HG02610 (cell line): ENCODE measurements around the gene NRG3.

Experiments
- ATAC-seq: cut with Tn5 transposase; IDR thresholded peaks from one replicate; pipeline ENCODE4 v1.9.1; 2021; ENCODE audit warnings: mild to moderate bottlenecking, moderate library complexity; ENCODE audit not compliant: unreplicated experiment

Gene NRG3

DNA sequence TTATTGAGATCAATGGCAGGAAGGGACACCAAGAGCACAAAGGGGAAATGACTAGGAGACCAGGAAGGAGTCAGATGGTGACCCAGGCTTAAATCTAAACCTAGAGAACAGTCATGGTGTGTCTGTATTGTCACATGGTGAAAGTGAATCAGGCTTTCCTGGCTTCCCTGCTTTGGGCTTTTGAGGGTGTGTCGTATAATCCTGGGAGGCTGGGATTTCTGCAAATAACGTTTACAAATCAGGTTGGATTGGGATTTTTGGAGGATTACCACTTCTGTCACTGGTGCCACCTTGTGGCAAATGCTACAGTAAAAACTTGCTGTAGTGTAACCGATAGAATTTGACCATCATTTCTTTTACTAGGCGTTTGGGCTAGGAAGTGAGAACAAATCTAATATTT lies 502.6 kb downstream of the NRG3 start:
- ATAC-seq: no peak

DNA sequence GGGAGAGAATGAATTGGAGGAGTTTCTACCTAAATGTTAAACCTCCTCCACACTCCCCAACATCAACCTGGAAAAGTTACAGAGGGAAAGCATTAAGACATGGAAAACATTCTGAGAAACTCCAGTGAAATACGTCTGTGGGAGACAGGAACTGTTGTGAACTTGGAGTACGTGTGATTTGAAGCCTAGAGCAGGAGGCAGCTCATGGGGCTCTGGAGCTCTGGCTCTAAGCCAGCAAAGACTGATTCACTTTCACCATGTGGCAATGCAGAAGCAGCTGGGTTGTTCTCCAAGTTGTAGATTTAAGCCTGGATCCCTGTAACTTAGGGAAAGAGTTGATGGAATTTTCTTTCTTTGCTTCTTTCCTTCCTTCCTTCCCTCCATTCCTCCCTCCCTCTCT lies 503.2 kb downstream of the NRG3 start:
- no peak for ATAC-seq

DNA sequence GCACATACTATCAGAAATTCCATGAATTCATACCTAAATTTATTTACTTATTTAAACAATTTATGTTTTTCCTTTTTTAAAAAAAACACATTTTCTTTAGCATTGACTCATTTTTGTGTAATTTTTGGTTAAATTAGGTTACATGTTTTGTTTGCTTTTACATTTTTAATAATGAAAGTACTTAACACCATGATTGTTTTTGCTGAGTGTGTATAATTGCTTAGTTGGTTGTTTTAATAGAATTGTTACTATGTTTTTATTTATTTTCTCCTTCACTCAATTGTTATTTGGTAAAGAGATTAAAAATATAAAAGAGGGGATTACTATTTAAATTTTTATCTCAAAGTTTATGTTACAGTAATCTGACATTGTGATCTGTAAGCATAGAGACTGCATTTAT lies 508.4 kb downstream of the NRG3 start:
- no peak for ATAC-seq

DNA sequence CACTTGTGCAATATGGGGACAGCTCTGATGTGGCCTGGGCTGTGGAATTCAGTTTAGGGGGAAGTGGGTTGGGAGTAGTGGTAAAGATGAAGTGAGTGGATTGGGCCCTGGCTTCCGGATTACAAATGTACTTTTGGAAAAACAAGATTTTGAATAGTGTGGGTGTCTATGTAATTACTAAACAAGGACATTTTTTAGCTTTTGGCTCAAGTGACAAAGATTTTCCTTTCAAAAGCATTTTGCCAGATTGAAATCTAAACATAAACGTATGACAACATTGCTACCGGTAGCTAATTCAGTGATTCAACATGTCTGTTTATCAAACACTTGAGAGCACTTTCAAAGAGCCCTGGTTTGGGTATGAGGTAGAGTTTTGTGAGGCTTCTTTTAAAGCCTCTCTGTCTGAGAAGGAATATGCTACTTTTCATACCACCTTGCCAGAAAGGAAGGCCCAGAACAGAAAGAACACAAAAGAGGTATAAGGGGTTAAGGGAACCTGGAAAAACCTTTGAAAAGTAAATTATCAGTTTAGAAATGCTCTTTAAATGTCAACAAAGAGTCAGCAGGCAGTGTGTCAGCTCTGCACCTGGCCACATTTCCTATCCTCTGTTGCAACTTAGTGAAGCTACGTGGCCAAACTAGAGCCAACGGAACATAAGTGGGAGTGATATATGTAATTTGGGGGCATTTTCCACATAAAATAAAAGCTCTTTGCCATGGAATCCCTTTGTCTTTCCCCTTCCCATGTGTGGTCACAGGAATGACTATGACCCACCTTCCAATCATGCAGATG lies 516.1 kb downstream of the NRG3 start:
- no peak for ATAC-seq

DNA sequence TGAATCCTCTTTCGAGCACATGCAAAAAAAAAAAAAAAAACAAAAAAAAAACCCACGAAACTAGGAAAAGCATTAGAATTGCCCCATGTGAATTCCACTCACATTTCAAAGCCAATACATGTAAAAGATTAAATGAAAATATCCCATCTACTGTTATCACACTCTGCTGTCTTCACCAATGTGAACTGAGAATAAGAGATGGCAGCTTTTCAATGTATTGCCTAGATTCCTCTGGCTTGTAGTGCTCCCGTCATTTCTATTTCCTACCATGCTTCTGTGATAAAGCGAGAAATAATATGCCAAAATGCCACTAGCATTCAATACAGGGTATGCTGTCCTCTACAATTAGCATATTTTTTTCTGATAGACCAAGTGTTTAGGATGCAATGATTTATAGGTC lies 517.0 kb downstream of the NRG3 start:
- ATAC-seq: no peak

DNA sequence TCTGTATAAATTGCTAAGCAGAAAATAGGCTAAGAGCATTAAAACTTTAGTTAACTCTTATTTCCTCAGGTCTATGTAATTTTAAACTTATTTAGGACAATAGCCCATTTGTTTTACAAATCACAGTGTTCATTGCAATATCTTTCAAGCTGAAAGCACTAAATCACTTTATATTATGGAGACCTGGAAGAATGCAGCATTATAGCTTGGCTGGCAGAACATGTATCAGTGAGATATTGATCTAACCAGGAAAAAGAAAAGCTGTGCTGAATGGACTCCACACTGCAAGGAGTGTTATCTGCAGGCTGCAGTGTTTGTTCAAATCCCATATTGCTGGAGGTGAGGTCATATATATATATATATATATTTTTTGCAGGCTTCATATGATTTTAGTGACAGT lies 517.5 kb downstream of the NRG3 start:
- no peak for ATAC-seq

DNA sequence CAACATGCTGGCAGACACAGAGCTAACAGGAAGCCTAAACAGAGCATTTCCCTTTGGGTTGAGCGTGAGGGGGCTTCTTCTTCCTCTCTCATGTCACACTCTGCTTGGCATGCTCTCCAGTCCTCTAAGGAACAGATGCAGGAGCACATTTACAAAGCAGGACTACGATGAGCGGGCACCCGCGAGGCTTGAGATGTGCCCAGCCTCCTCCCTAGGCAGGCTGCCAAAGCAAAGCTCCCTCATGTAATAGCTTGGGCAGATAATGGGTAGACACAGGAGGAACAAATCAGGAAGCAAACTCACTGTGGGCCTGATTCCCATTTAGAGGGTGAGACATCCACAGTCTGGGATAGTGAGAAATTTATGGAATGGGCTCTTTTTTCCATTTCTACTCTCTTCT lies 519.1 kb downstream of the NRG3 start:
- no peak for ATAC-seq

DNA sequence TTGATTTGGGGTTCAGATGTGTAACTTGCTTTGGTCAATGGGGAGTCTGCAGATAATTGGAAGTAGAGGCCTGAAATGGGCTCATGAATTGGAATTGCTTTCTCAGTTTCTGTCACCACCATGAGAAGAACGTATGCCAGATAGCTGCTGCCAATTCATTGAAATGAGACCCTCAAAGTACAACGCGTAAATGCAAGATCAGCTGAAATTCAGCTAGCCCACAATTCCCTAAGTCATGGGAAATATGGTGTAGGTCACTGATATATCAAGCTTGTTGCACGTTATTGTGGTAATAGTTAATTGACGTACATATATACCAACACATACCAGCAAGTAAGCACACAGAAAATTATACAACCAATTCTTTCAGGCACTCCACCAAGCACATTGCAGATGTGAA lies 520.0 kb downstream of the NRG3 start:
- no peak for ATAC-seq

DNA sequence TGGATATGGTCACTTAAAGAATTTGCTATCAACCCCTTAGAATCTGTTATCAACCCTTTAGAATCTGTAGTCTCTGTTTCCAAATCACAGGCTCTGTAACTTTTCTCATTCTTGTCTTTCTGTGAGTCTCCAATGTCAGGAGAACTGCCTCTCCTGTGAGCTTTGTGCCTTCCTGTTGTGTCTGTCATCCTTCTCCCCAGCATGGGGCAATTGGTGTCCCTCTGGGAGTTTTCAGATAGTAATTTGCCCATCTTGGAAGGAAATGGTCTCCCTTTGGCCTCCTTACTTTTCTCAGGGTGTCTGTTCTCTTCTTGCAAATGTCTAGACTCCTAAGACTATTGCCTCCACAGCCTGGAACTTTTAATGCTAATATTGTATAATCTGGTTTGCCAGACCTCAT lies 521.9 kb downstream of the NRG3 start:
- ATAC-seq: no peak

DNA sequence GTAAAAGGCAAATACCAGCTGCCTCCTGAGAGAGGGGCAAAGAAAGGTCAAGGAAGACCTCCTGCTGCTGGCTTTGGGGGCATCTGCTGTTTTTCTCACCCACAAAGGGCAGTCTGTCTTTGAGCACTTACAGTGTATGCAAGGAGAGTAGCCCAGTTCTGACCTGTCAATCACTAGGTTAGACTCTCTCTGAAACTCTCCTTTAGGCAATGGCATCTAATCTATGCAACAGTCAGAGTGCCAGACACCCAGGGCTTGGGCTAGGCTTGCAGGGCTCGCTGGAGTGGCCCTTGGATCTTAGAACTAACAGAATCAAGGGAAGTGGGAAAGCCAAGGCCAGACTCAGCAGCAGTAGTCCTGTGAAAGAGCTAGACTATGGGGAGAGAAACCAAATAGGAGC lies 522.9 kb downstream of the NRG3 start:
- ATAC-seq: no peak

DNA sequence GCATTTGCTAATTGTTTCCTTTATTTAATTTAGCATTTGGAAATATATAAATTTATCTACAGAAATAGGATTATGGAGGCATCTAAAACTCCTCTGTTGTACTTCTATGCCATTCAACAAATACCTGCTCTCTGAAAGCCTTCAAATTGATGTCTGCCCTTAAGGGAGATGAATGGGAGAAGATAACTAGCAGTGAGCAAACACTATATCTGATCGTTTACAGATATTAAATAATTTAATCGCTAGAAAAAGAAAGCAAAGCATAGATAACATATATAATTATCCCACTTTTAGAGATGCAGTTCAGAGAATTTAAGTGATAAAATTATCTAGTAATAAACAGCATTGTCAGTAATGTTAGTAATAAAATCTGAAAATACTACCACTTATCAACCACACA lies 524.9 kb downstream of the NRG3 start:
- no peak for ATAC-seq

DNA sequence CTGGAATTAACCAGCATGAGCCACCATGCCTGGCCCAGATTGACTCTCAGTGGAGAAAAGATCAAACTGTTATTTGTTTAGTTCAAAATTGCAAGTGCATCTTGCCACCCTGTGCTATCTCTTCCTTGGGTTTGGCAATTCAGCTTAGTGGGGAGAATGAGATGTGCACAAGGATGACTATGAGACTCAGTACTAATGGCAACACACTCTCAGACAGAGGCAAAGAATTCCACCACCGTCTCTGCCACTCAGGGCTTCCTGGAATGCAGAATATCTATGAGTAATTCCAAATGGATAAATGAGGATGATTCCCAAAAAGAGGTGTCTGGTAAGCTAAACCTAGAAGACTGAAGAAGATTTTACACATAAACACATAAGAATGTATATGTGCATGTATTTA lies 525.8 kb downstream of the NRG3 start:
- ATAC-seq: no peak

DNA sequence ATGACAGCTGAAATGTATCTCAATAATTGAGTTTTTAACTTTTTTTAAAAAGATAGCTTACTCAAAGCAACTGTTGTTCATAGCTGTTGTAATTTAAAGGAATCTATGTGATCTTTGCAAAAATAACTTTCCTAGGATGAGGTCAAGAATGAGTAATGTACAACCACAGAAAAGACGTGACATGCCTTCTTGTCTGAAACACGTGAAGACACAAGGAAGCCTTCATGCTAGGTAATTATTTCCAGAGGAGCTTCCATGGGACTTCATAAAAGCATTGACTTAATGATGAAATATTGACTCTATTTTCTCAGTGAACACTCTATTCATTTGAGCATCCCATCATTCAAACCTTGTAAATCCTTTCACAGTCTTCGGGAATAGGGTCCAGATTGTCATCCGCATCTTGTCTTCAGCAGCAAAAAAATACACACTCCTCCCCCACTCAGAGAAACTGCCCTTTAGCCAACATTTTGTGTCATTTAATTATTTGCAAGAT lies 528.0 kb downstream of the NRG3 start:
- ATAC-seq: no peak

DNA sequence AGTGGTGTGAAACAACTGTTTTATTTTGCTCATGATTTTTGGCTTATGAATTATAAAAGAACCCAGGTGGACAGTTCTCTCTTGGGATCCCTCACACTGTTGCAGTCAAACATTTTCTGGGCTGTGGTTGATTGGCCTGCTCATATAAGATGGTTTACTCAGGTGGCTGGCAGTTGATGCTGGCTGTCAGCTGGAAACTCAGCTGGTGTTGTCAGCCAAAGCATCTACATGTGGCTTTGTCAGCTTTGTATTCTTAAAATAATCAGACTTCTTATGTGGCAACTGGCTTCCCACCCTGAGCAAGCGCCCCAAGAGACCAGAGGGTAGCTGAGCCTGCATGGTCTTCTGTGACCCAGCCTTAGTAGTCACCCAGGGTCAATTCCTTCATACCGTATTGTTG lies 534.7 kb downstream of the NRG3 start:
- ATAC-seq: no peak

DNA sequence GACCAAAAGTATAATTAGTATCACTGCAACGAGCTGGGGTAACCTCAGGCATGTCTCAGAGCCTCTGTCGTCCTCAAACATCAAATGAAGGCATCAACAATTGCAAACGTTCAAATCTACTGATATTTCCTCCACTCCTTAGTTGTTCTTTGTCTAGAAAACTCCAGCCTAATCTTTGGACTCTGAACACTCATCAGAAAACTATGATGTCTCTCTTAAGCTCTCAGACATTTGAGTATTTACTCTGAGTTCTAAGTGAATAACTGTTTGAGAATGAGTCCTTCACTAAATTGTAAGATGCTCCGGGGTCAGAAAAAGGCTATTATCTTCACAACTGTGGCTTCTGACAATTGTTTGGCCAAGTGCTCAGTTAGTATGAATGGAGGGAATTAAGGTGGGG lies 536.4 kb downstream of the NRG3 start:
- ATAC-seq: no peak

DNA sequence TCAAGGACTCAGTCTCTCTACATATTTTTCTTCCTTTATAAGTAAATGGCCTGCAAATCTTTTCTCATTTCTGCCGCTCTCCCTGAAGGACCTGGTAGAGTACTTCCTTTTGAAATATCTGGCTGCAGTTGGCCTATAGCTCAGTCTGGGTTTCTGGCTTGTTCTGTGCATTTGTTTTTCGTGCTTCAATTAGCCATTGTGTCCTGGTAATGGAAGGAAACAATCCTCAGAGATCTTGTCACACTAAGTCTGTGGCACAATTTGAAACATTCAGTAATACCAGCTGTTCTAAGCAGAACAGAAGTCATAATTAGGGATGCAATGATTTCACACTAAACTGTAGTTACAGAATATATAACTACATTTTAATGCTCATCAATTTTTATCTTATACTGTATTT lies 545.0 kb downstream of the NRG3 start:
- ATAC-seq: no peak

DNA sequence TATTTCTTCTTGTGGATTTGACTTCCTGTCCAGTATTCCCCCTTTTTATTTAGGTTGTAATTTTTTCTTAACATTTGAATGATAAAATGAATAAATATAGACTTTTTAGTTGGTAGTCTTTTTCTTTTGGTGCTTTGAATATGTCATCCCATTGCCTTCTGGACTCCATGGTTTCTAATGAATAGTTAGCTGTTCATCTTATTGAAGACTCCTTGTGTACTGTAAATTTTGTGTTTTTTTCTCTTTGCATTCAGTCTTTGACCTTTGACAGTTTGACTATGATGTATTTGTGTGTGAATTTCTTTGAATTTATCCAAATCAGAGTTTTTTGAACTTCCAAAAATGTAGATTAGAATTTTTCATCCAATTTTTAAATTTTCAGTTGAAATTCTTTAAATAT lies 554.3 kb downstream of the NRG3 start:
- no peak for ATAC-seq

DNA sequence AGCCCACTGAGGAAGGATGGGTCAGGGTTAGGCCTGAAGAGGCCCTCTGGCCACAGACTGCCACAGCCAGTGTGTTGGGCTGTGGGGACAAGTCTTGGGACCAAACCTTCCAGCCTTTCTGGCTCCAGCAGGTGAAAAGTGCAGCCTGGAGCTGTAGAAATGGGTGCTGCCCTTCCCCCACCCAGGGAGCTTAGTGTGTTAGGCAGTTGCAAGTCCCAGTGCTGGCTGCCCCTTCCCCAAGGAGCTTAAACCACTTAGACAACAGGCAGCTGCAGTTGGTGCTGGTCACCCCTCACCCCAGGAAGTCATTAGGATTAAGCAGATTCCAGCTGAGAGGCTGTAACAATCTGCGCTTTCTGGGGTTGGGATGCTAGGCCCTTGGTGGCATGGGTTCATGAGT lies 563.3 kb downstream of the NRG3 start:
- no peak for ATAC-seq

DNA sequence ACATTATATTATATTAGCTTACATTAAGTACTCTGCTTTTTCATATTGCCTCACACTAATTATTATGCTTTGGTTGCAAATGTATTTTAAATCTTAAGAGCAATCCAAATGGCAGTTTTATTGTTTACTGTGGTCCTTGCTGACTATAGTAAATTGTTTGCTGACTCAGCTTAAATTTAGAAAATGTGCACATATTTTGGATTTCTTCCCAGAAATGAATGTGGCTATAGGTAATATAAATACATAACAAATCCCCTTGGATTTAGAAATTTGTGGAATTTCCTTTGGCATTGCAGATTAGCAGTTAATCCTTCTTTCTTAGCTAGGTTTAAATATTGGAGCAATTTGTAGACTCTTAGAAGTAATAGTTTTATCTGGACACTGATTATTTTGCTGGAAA lies 565.8 kb downstream of the NRG3 start:
- no peak for ATAC-seq

DNA sequence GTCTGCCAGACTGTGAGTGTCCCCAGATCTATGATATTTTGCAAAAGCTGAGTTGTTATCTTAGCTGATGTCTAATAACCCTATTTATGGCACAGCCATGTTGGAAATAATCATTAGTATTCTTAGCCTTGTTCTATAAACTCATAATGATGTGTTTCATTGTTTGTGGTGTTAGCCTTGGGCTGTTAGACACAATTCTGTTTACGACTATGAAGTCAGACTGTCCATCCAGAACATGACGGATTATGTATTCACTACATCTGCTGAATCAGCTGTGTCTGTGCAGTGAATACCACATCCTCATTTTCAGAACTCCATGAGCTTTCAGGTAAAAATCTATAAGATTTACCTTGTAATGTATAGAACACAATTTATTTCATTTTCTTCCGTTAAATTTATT lies 577.1 kb downstream of the NRG3 start:
- no peak for ATAC-seq

DNA sequence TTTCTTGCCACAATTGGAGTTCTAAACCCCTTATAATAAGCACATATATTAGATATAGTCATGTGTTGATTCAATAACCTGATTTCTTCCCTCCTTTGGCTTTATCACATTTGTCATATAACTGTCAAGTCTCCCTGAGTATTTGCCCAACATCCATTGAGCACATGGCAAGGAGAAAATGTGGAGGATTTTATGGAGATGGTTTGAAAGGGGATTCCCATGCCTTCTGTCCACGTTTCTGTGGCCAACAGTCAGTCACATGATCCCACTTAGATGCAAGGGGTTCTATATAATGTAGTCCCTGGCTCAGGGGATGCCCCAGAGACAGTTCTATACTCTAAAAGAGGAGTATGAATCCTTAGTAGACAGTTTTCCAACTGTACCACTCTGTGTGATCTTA lies 577.7 kb downstream of the NRG3 start:
- ATAC-seq: no peak

DNA sequence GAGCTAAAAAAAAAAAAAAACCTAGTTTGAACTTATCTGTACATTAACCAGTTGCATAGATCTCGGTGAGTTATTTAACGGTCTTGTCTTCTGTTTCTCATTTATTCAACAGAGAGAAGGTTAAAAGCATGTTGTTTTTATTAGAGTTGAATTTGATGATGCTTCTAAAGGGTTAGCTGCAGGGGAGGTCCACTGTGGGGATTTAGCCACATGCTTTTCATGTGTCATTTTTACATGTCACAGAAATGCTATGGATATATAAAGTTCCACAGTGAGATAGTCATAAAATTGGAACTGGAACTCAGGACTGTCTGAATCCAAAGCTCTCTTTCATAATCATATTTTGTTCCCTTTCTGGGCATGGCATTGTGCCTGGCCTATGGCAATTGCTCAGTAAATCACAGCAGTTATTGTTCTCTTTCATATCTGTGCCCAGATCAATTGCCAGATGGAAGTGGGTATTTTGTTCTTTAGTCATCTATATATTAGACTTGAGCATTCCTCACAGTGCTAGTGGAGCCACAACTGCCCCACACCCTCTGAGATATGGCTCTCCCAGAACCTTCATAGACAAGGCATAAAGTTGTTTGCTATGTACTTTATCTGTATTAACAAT lies 578.8 kb downstream of the NRG3 start:
- no peak for ATAC-seq
